Measurements from ENCODE around the gene MORN5. TPM values are rescaled to one million over a fixed set of nuclear protein-coding genes. Genes with fewer than 3 reads are reported as not detected.

Gene MORN5
- total RNA-seq, 4 donors from 2014 or later, result 1.8 to 12.6 TPM; not detected in 2

DNA sequence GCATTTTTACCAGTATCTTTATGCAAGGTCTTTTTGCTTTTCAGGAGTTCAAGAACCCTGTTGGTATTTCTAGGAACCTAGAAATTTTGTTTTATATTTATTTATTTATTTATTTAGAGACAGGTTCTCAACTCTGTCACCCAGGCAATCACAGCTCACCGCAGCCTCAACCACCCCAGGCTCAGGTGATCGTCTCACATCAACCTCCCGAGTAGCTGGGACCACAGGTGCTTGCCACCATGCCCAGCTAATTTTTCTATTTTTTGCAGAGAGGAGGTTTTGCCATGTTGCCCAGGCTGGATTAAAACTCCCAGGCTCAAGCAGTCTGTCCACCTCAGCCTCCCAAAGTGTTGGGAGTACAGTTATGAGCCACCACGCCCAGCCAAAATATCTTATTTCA is 36.2 kb downstream of the MORN5 start:
- Histone ChIP-seq H3K4me3 (no peak overlapping the region), H3K4me1 (no peaks in the 10 kb centered on the region), H3K9me3 (no peaks in the 10 kb centered on the region), H3K27me3 (no peaks in the 10 kb centered on the region), H3K27ac (no peak overlapping the region), H3K36me3 (no peaks in the 10 kb centered on the region)
- no peak for DNase-seq
- intact Hi-C loops (cut with DNase I; ENCODE audit: low total_unique reads), result no loop called here
- TF ChIP-seq, protein P1, sequence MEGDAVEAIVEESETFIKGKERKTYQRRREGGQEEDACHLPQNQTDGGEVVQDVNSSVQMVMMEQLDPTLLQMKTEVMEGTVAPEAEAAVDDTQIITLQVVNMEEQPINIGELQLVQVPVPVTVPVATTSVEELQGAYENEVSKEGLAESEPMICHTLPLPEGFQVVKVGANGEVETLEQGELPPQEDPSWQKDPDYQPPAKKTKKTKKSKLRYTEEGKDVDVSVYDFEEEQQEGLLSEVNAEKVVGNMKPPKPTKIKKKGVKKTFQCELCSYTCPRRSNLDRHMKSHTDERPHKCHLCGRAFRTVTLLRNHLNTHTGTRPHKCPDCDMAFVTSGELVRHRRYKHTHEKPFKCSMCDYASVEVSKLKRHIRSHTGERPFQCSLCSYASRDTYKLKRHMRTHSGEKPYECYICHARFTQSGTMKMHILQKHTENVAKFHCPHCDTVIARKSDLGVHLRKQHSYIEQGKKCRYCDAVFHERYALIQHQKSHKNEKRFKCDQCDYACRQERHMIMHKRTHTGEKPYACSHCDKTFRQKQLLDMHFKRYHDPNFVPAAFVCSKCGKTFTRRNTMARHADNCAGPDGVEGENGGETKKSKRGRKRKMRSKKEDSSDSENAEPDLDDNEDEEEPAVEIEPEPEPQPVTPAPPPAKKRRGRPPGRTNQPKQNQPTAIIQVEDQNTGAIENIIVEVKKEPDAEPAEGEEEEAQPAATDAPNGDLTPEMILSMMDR (IDR thresholded peaks at IDR 0.05), result no peak
- TF ChIP-seq POLR2A (IDR thresholded peaks at IDR 0.05), result no peak

DNA sequence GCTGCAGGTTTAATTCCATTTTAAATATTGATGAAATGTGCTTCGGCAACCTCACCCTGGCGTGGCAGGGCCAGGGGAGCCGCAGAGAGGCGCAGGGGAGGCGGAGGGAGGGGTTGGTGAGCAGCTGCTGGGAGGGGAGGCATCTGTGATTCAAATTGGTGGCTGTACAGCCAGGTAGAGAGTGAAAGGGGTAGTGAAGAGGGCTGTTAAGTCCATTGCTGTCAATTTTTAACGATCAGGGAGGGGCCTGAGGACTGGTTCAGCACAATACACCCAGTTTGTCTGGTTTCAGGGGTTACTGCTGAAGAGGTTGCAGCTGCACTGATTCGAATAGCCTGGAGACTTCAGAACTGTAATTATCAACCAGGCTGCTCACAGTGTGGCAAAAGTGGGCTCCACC is 37.7 kb downstream of the MORN5 start:
- DNase-seq, result no peak
- no peaks in the 10 kb centered on the region for H3K27me3 ChIP-seq
- H3K4me1 ChIP-seq, result no peaks in the 10 kb centered on the region
- TF ChIP-seq, protein P1 (IDR thresholded peaks at IDR 0.05), result no peak
- TF ChIP-seq POLR2A (IDR thresholded peaks at IDR 0.05), result no peak
- H3K4me3 ChIP-seq, result no peak overlapping the region
- H3K36me3 ChIP-seq, result no peaks in the 10 kb centered on the region
- no peaks in the 10 kb centered on the region for H3K9me3 ChIP-seq
- H3K27ac ChIP-seq, result no peak overlapping the region
- intact Hi-C loops (cut with DNase I; ENCODE audit: low total_unique reads), result no loop called here

DNA sequence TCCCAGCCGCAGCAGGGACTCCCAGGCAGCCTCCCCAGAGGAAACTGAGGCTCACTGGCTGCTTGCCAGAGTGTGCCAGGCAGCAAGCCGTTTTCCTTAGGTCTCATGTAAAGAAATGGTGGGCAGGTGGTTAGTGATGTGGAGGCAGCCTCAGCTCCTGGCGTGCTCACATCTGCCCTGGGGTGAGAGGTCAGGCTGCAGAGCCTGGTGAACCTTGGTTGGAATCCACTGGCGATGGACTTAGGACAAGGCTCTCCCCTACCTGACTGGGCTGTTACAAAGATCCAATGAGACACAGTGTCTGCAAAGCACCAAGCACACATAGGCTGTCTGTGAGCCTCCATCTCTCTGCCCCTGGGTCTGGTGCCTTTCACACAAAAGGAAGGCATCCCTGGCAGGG is 38.2 kb downstream of the MORN5 start:
- no peaks in the 10 kb centered on the region for H3K36me3 ChIP-seq
- H3K9me3 ChIP-seq, result no peaks in the 10 kb centered on the region
- no peaks in the 10 kb centered on the region for H3K27me3 ChIP-seq
- no peak for DNase-seq
- TF ChIP-seq, protein P1 (IDR thresholded peaks at IDR 0.05), result no peak
- no peak for TF ChIP-seq POLR2A (IDR thresholded peaks at IDR 0.05)
- H3K4me3 ChIP-seq, result no peak overlapping the region
- intact Hi-C loops (cut with DNase I; ENCODE audit: low total_unique reads), result no loop called here
- H3K27ac ChIP-seq, result no peak overlapping the region
- H3K4me1 ChIP-seq, result no peaks in the 10 kb centered on the region

GRCh38 chr9:122200960-122201595 is 41.4 kb downstream of the MORN5 start:
- no peak overlapping the region for H3K27ac ChIP-seq
- TF ChIP-seq, protein P1 (IDR thresholded peaks at IDR 0.05), result no peak
- no peak for TF ChIP-seq POLR2A (IDR thresholded peaks at IDR 0.05)
- H3K9me3 ChIP-seq, result no peaks in the 10 kb centered on the region
- no peaks in the 10 kb centered on the region for H3K27me3 ChIP-seq
- intact Hi-C loops (cut with DNase I; ENCODE audit: low total_unique reads), result no loop called here
- H3K4me1 ChIP-seq, result no peaks in the 10 kb centered on the region
- H3K36me3 ChIP-seq, result no peaks in the 10 kb centered on the region
- H3K4me3 ChIP-seq, result no peak overlapping the region
- DNase-seq, result no peak

DNA sequence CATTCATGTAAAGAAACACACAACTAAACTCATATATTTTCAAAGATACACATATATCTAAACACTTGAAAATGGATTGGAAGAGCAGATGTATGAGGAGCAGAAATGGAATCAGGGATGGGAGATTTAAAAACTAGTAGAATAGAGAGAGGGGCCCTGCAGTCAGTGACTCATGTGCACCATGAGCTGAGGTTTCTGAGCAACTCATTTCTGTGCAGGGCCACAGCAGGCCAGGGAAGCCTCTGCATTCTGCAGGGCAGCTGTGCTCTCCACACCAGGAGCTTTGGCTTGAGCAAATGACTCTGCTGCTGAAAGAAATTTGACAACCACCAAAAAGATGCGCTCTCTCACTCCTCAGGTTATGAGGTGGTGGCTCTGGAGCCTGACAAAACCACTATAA is 41.9 kb downstream of the MORN5 start:
- intact Hi-C loops (cut with DNase I; ENCODE audit: low total_unique reads), result no loop called here
- Histone ChIP-seq H3K36me3 (no peaks in the 10 kb centered on the region), H3K4me1 (no peaks in the 10 kb centered on the region), H3K9me3 (no peaks in the 10 kb centered on the region), H3K4me3 (no peak overlapping the region), H3K27me3 (no peaks in the 10 kb centered on the region), H3K27ac (no peak overlapping the region)
- no peak for TF ChIP-seq POLR2A (IDR thresholded peaks at IDR 0.05)
- TF ChIP-seq, protein P1 (IDR thresholded peaks at IDR 0.05), result no peak
- DNase-seq, result no peak
